ENCODE results near the gene SPRYD3. TPM values are rescaled to one million over a fixed set of nuclear protein-coding genes. Genes with fewer than 3 reads are reported as not detected.
A peak's percentile ranks its signal among the peaks of the same experiment; 100 is the strongest.
"Not testable (repeated sequence)": the region's sequence is repeated elsewhere in the genome, so short reads cannot be mapped to it uniquely, and the experiment has no call there.

The SPRYD3 gene
- total and polyA plus RNA-seq, 4 donors = 53.8 to 101 (median 66.2) TPM

DNA sequence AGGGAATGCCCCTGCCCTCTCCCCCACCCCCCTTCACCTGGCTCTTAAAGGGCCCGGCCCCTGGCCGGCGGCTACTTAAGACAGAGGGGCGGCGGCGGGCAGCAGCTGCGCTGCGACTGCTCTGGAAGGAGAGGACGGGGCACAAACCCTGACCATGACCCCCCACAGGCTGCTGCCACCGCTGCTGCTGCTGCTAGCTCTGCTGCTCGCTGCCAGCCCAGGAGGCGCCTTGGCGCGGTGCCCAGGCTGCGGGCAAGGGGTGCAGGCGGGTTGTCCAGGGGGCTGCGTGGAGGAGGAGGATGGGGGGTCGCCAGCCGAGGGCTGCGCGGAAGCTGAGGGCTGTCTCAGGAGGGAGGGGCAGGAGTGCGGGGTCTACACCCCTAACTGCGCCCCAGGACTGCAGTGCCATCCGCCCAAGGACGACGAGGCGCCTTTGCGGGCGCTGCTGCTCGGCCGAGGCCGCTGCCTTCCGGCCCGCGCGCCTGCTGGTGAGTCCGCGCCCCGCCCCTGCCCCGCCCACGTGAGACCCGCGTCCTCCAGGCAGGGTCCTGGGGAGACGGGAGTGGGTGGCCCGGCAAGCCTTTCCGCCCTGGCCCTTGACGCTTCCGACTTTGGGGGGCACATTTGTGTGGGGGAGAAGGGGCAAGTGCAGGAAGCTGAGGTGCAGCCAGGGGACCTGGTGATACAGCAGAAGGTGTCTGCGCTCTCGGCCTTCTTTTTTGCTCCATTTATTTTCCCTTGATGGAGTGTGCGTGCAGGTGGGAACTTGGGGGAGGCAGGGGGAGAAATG, 18.6 kb upstream of the SPRYD3 start, which contains the start of gene IGFBP6:
Gene IGFBP6 (plus strand): TSS at position 104 of the 790 bp plus-strand sequence. CDS start 51 bp downstream, at position 155.
- 1% methylated on average over 28 to 51 of the region's 51 CpGs for WGBS, 2 donors
- Histone ChIP-seq H3K36me3 (ENCODE audit: control insufficient read depth in 1 of 2, insufficient read depth in 2 of 2, low read length in 1 of 2) (no peaks in the 10 kb centered on the region), H3K4me3 (ENCODE audit: low read length in 2 of 2) (peak within 1 kb of the TSS; percentile 55 to 87), H3K27me3 (ENCODE audit: control insufficient read depth in 1 of 2, insufficient read depth in 2 of 2, low read length in 1 of 2) (no peaks in the 10 kb centered on the region), H3K9me3 (ENCODE audit: control insufficient read depth, low read length) (no peaks in the 10 kb centered on the region), H3K27ac (ENCODE audit: low read depth in 1 of 2, low read length in 2 of 2) (peak within 1 kb of the TSS; percentile 60 to 97), H3K4me1 (ENCODE audit: control insufficient read depth in 1 of 2, insufficient read depth in 2 of 2, low read length in 2 of 2) (no peaks in the 10 kb centered on the region)
- intact Hi-C loops (cut with DNase I) = loop anchor here in 1 of 2 donors (2.0 kb wide), 2 partner anchors 19 to 31 kb away; partner anchors contain the start of gene SPRYD3
- ATAC-seq (ENCODE audit: low FRiP score) (peak; percentile 82), DNase-seq (peak; percentile 83 to 91)

DNA sequence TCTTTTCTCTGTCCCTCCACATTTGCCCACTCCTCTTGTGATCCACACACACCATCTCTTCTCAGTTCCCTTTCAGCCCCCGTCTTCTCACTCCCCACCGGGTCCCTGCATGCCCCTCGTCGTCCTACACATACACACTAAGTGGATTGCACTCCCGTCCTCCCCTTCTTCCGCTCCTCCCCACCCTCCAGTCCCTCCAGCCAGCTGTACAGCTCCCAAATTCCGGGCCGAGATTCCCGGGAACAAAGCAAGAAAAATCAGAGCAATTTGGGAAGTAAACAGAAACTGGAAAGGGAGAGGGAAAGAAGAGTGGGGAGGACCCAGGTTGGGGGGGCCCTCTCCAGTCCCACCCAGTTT, 18.0 kb upstream of the SPRYD3 start:
- DNase-seq (peak in 1 of 2 donors; percentile 81), ATAC-seq (ENCODE audit: low FRiP score) (peak; percentile 58)
- peak overlapping the region; percentile 60 to 97 for H3K27ac ChIP-seq (ENCODE audit: low read depth in 1 of 2, low read length in 2 of 2)
- H3K4me3 ChIP-seq (ENCODE audit: low read length in 2 of 2) = peak overlapping the region; percentile 55 to 87
- 0 to 1% methylated on average over 9 of the region's 9 CpGs for WGBS, 2 donors
- no peaks in the 10 kb centered on the region for H3K9me3 ChIP-seq (ENCODE audit: control insufficient read depth, low read length)
- no peaks in the 10 kb centered on the region for H3K36me3 ChIP-seq (ENCODE audit: control insufficient read depth in 1 of 2, insufficient read depth in 2 of 2, low read length in 1 of 2)
- H3K27me3 ChIP-seq (ENCODE audit: control insufficient read depth in 1 of 2, insufficient read depth in 2 of 2, low read length in 1 of 2) = no peaks in the 10 kb centered on the region
- intact Hi-C loops (cut with DNase I) = loop anchor here in 1 of 2 donors (2.0 kb wide), 1 partner anchor 30 kb away; no protein-coding TSS in a partner anchor
- no peaks in the 10 kb centered on the region for H3K4me1 ChIP-seq (ENCODE audit: control insufficient read depth in 1 of 2, insufficient read depth in 2 of 2, low read length in 2 of 2)

DNA sequence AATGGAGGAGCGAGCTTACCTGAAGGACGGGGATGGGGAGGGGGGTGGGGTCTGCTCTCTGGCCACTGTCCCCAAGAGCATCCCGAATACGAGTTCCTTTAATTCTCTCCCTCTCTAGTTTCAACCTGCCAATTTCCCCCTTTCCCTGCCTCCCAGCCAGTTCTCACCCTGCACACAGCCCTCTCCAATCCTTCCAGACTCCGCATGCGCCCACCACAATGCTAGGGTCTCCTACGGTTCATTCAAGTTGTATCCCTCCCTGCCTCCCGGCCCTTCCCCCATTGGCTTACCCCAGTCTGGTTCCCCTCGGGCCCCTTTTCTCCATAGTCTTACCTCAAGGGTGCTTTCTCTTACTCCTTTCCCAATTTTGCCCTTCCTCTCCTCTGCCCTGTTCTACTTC, 17.6 kb upstream of the SPRYD3 start:
- peak overlapping the region; percentile 60 to 97 for H3K27ac ChIP-seq (ENCODE audit: low read depth in 1 of 2, low read length in 2 of 2)
- H3K9me3 ChIP-seq (ENCODE audit: control insufficient read depth, low read length) = no peaks in the 10 kb centered on the region
- peak in 1 of 2 donors; percentile 74 for DNase-seq
- 28 to 34% methylated on average over 9 of the region's 9 CpGs for WGBS, 2 donors
- no peaks in the 10 kb centered on the region for H3K4me1 ChIP-seq (ENCODE audit: control insufficient read depth in 1 of 2, insufficient read depth in 2 of 2, low read length in 2 of 2)
- H3K4me3 ChIP-seq (ENCODE audit: low read length in 2 of 2) = peak overlapping the region; percentile 55 to 87
- H3K27me3 ChIP-seq (ENCODE audit: control insufficient read depth in 1 of 2, insufficient read depth in 2 of 2, low read length in 1 of 2) = no peaks in the 10 kb centered on the region
- intact Hi-C loops (cut with DNase I) = loop anchor here in 1 of 2 donors (2.0 kb wide), 1 partner anchor 30 kb away; no protein-coding TSS in a partner anchor
- no peak for ATAC-seq (ENCODE audit: low FRiP score)
- no peaks in the 10 kb centered on the region for H3K36me3 ChIP-seq (ENCODE audit: control insufficient read depth in 1 of 2, insufficient read depth in 2 of 2, low read length in 1 of 2)

DNA sequence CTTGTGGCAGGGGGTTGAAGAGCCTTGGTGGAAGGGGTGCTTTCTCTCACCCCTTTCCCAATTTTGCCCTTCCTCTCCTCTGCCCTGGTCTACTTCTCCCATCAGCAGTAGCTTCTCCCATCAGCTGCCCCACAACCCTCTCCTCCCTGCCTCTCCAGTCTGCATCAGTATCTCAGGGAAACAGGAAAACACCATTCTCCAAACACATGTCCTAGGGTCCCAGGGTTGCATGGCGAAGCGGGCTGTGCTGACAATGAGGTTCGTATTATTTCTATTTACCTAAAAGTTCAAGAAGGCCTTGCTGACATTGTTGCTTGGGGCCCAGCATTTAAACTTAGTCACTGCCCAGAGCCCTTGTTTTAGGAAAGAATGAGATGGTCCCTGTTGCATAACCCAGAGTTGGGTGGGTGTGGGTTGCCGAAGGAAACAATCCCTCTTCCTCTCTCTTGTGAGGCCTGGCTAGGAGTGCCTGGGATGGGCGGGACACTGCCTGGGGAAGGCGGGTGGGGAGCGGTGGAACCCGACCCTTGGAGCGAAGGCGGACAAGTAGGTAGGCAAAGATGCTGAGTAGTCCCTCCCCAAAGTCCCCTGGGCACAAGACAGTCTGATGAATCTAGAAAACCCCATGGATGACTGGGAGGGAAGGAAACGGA, 17.0 kb upstream of the SPRYD3 start:
- H3K27me3 ChIP-seq (ENCODE audit: control insufficient read depth in 1 of 2, insufficient read depth in 2 of 2, low read length in 1 of 2) = no peaks in the 10 kb centered on the region
- peak; percentile 89 to 92 for DNase-seq
- ATAC-seq (ENCODE audit: low FRiP score) = peak; percentile 78
- WGBS, 2 donors = 48 to 51% methylated on average over 11 of the region's 11 CpGs
- H3K4me3 ChIP-seq (ENCODE audit: low read length in 2 of 2) = peak overlapping the region in 1 of 2 donors; percentile 87
- H3K27ac ChIP-seq (ENCODE audit: low read depth in 1 of 2, low read length in 2 of 2) = peak overlapping the region; percentile 60 to 97
- H3K4me1 ChIP-seq (ENCODE audit: control insufficient read depth in 1 of 2, insufficient read depth in 2 of 2, low read length in 2 of 2) = no peaks in the 10 kb centered on the region
- intact Hi-C loops (cut with DNase I) = loop anchor here in 1 of 2 donors (2.0 kb wide), 1 partner anchor 29 kb away; no protein-coding TSS in a partner anchor
- no peaks in the 10 kb centered on the region for H3K36me3 ChIP-seq (ENCODE audit: control insufficient read depth in 1 of 2, insufficient read depth in 2 of 2, low read length in 1 of 2)
- H3K9me3 ChIP-seq (ENCODE audit: control insufficient read depth, low read length) = no peaks in the 10 kb centered on the region

DNA sequence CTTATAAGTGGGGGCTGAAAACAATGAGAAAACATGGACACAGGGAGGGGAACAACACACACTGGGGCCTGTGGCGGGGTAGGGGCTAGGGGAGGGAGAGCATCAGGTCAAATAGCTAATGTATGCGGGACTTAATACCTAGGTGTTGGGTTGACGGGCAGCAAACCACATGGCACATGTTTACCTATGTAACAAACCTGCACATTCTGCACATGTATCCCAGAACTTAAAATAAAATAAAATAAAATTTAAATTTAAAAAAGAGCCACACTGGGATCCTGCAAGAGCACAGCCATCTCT, 16.4 kb upstream of the SPRYD3 start:
- ATAC-seq (ENCODE audit: low FRiP score); H3K36me3 ChIP-seq (ENCODE audit: control insufficient read depth in 1 of 2, insufficient read depth in 2 of 2, low read length in 1 of 2); intact Hi-C loops (cut with DNase I); H3K27me3 ChIP-seq (ENCODE audit: control insufficient read depth in 1 of 2, insufficient read depth in 2 of 2, low read length in 1 of 2); H3K9me3 ChIP-seq (ENCODE audit: control insufficient read depth, low read length); H3K4me3 ChIP-seq (ENCODE audit: low read length in 2 of 2); H3K27ac ChIP-seq (ENCODE audit: low read depth in 1 of 2, low read length in 2 of 2); H3K4me1 ChIP-seq (ENCODE audit: control insufficient read depth in 1 of 2, insufficient read depth in 2 of 2, low read length in 2 of 2): not testable (repeated sequence)
- WGBS, 2 donors = 99 to 100% methylated on average over 3 of the region's 3 CpGs
- peak in 1 of 2 donors; percentile 50 for DNase-seq

DNA sequence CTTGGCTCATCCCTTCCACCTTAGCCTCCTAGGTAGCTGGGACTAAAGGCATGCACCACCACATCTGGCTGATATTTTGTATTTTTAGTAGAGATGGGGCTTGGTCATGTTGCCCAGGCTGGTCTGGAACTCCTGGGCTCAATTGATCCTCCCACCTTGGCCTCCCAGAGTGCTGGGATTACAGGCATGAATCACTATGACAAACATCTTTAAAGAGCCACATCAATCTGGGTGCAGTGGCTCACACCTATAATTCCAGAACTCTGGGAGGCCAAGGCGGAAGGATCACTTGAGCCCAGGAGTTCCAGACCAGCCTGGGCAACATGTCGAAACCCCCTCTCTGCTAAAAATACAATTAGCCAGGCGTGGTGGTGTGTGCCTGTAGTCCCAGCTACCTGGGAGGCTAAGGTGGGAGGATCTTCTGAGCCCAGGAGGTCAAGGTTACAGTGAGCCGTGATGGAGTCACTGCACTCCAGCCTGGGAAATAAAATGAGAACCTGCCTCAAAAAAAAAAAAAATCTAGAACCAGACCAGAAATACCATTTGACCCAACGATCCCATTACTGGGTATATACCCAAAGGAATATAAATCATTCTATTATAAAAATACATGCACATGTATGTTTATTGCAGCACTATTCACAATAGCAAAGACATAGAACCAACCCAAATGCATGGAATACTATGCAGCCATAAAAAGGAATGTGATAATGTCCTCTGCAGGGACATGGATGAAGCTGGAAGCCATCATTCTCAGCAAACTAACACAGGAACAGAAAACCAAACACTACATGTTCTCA, 15.8 kb upstream of the SPRYD3 start:
- intact Hi-C loops (cut with DNase I); H3K27ac ChIP-seq (ENCODE audit: low read depth in 1 of 2, low read length in 2 of 2); ATAC-seq (ENCODE audit: low FRiP score); H3K9me3 ChIP-seq (ENCODE audit: control insufficient read depth, low read length); H3K27me3 ChIP-seq (ENCODE audit: control insufficient read depth in 1 of 2, insufficient read depth in 2 of 2, low read length in 1 of 2); H3K4me1 ChIP-seq (ENCODE audit: control insufficient read depth in 1 of 2, insufficient read depth in 2 of 2, low read length in 2 of 2); H3K4me3 ChIP-seq (ENCODE audit: low read length in 2 of 2); H3K36me3 ChIP-seq (ENCODE audit: control insufficient read depth in 1 of 2, insufficient read depth in 2 of 2, low read length in 1 of 2): not testable (repeated sequence)
- DNase-seq = peak in 1 of 2 donors; percentile 9
- 92% methylated on average over 5 of the region's 5 CpGs for WGBS, 2 donors

DNA sequence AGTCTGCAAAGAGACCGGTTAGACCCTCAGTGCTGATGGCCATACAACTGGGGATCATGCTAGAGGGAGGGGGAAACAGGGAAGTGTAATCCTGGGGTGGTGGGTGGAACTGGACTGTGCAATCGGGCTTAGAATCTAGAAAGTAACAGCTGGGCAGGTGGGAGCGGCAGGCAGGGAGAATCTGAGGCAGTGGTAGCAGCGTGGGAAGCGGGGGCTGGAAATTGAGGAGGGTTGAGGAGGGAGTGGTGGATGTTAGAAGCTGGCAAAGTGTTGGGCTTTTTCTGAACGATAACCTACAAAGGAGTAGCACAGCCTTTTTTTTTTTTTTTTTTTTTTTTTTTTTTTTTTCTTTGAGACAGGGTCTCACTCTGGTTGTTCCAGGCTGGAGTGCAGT, 15.2 kb upstream of the SPRYD3 start:
- H3K9me3 ChIP-seq (ENCODE audit: control insufficient read depth, low read length) = no peaks in the 10 kb centered on the region
- intact Hi-C loops (cut with DNase I) = no loop called here
- DNase-seq (peak in 1 of 2 donors; percentile 45), ATAC-seq (ENCODE audit: low FRiP score) (no peak)
- no peaks in the 10 kb centered on the region for H3K27me3 ChIP-seq (ENCODE audit: control insufficient read depth in 1 of 2, insufficient read depth in 2 of 2, low read length in 1 of 2)
- no peaks in the 10 kb centered on the region for H3K36me3 ChIP-seq (ENCODE audit: control insufficient read depth in 1 of 2, insufficient read depth in 2 of 2, low read length in 1 of 2)
- H3K27ac ChIP-seq (ENCODE audit: low read depth in 1 of 2, low read length in 2 of 2) = no peak overlapping the region
- 81 to 83% methylated on average over 6 of the region's 6 CpGs for WGBS, 2 donors
- no peaks in the 10 kb centered on the region for H3K4me1 ChIP-seq (ENCODE audit: control insufficient read depth in 1 of 2, insufficient read depth in 2 of 2, low read length in 2 of 2)
- H3K4me3 ChIP-seq (ENCODE audit: low read length in 2 of 2) = no peak overlapping the region

DNA sequence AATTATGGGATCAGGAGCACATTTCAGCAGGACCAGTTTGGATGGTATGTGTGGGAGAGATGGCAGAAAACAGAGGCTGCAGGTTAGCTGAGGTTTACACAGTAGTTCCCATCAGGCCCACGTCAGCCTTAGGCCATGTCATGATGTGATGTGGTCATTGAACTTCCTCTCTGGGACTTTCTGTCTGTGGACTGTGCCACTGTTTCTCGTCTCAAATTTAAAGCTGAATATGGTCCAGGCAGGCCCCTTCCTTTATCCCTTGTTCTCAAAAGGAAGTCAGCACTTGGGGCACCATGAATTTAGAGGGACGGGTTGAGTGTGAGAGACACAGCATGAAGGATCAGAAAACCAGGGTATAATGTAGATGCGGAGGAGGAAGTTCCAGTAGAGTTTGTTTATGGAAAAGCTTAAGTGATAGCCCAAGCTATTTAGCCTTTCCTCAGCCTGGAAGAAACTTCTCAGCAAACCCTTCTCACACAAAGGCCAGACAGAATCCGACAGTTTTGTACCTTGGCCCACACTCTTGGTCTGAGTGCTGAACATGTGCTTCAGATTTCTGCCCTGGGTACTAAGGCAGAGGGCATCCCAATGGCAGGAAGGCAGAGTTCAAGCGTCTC, 14.7 kb upstream of the SPRYD3 start:
- Histone ChIP-seq H3K4me1 (ENCODE audit: control insufficient read depth in 1 of 2, insufficient read depth in 2 of 2, low read length in 2 of 2) (no peaks in the 10 kb centered on the region), H3K27ac (ENCODE audit: low read depth in 1 of 2, low read length in 2 of 2) (no peak overlapping the region), H3K27me3 (ENCODE audit: control insufficient read depth in 1 of 2, insufficient read depth in 2 of 2, low read length in 1 of 2) (no peaks in the 10 kb centered on the region), H3K4me3 (ENCODE audit: low read length in 2 of 2) (no peak overlapping the region), H3K9me3 (ENCODE audit: control insufficient read depth, low read length) (no peaks in the 10 kb centered on the region), H3K36me3 (ENCODE audit: control insufficient read depth in 1 of 2, insufficient read depth in 2 of 2, low read length in 1 of 2) (no peaks in the 10 kb centered on the region)
- 75 to 76% methylated on average over 6 of the region's 6 CpGs for WGBS, 2 donors
- DNase-seq (peak in 1 of 2 donors; percentile 26), ATAC-seq (ENCODE audit: low FRiP score) (no peak)
- intact Hi-C loops (cut with DNase I) = no loop called here

All from aorta (tissue), 5 donors.